ENCODE data around the gene TOP3A. TPM values are rescaled to one million over a fixed set of nuclear protein-coding genes. Genes with fewer than 3 reads are reported as not detected.

TOP3A gene
- total RNA-seq, 1 experiment from 2014 or later: 48.8 TPM

- no peak for TF ChIP-seq EZH2 (IDR thresholded peaks at IDR 0.05)
- TF ChIP-seq, protein P1, sequence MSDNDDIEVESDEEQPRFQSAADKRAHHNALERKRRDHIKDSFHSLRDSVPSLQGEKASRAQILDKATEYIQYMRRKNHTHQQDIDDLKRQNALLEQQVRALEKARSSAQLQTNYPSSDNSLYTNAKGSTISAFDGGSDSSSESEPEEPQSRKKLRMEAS (IDR thresholded peaks at IDR 0.05): no peak
Observed at GRCh38 chr17:18318771-18319450, 4.1 kb upstream of the TOP3A start (continued).

- no peak for TF ChIP-seq TCF7L2 (IDR thresholded peaks at IDR 0.05; ENCODE audit: borderline replicate concordance, extremely low read depth, insufficient read depth, insufficient read length)
- Histone ChIP-seq H3K79me2 (ENCODE audit: insufficient read depth, low read length) (peaks cover 52% of the 10 kb centered on the region), H3K4me1 (ENCODE audit: control insufficient read depth in 1 of 2, insufficient read depth in 2 of 2, low read length in 2 of 2) (peaks cover 10 to 19% of the 10 kb centered on the region in 2 experiments), H3K4me3 (replicated peaks in 1 of 2; ENCODE audit: low read depth in 1 of 2, low read length in 2 of 2) (no peak overlapping the region), H3K9me2 (ENCODE audit: insufficient read depth) (no peaks in the 10 kb centered on the region), H3K27me3 (ENCODE audit: insufficient read depth, low read length) (no peaks in the 10 kb centered on the region), H3K36me3 (ENCODE audit: control insufficient read depth in 1 of 2, insufficient read depth in 2 of 2, low read length in 2 of 2) (peaks cover 0 to 1% of the 10 kb centered on the region in 2 experiments; a peak in 1 of 4 replicates), H4K20me1 (ENCODE audit: insufficient read depth) (no peaks in the 10 kb centered on the region), H2AFZ (ENCODE audit: low read depth, low read length, poor library complexity, severe bottlenecking) (no peak overlapping the region), H3K9me3 (ENCODE audit: control insufficient read depth in 1 of 2, insufficient read depth in 1 of 2, low read depth in 1 of 2, low read length in 2 of 2) (no peaks in the 10 kb centered on the region; a peak in 1 of 4 replicates), H3K9ac (ENCODE audit: low read length) (no peak overlapping the region), H3K27ac (ENCODE audit: low read depth, low read length) (no peak overlapping the region), H3K4me2 (ENCODE audit: low read length) (no peak overlapping the region)
- ATAC-seq (no peak), DNase-seq (ENCODE audit: low read depth, low spot score) (no peak)
- BruUV-seq (replicated peaks): no TSS peak
- intact Hi-C loops (cut with micrococcal nuclease): no loop called here
- ChIA-PET RAD21 (ENCODE audit: low non-redundant PET in 1 of 2, low total read pairs in 2 of 2, uncharacterized antibody in 2 of 2, unreplicated experiment in 2 of 2) (no interaction called here), CTCF (no interaction called here), POLR2A (no interaction called here)
Observed at GRCh38 chr17:18318117-18318516, 3.3 kb upstream of the TOP3A start.

DNA sequence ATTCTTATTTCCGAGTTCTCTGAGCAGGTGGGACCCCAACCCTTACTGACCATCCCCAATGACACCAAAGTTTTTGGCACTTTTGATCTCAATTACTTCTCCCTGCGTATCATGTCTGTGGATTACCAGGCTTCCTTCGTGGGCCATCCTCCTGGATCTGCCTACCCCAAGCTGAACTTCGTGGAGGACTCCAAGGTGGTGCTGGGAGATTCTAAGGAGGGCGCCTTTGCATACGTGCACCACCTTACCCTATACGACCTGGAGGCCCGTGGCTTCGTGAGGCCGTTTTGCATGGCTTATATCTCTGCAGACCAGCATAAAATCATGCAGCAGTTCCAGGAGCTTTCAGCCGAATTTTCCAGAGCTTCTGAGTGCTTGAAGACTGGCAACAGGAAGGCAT, 1.2 kb upstream of the TOP3A start:
- RAD21 ChIA-PET (ENCODE audit: low non-redundant PET in 1 of 2, low total read pairs in 2 of 2, uncharacterized antibody in 2 of 2, unreplicated experiment in 2 of 2): no interaction called here
- TF ChIP-seq RAD21 (IDR thresholded peaks at IDR 0.05; ENCODE audit: low read depth) (no peak), CBX3 (IDR thresholded peaks at IDR 0.05; ENCODE audit: low read depth) (no peak), EZH2 (IDR thresholded peaks at IDR 0.05) (no peak), POLR2AphosphoS5 (IDR thresholded peaks at IDR 0.05; ENCODE audit: low read depth, low read length) (no peak), POLR2A (IDR thresholded peaks at IDR 0.05; ENCODE audit: borderline replicate concordance, extremely low read depth, insufficient read depth, insufficient read length) (no peak), ELF1 (IDR thresholded peaks at IDR 0.05; ENCODE audit: borderline replicate concordance, low read depth) (no peak), TCF7L2 (IDR thresholded peaks at IDR 0.05; ENCODE audit: borderline replicate concordance, extremely low read depth, insufficient read depth, insufficient read length) (no peak), ZBTB33 (IDR thresholded peaks at IDR 0.05; ENCODE audit: extremely low read depth, insufficient replicate concordance, low read length) (no peak), ZFX (IDR thresholded peaks at IDR 0.05) (no peak), SIN3A (IDR thresholded peaks at IDR 0.05; ENCODE audit: low read depth) (no peak), ATF3 (IDR thresholded peaks at IDR 0.05) (no peak)
- TF ChIP-seq, protein P1 (IDR thresholded peaks at IDR 0.05): no peak
- TF ChIP-seq, protein P2, sequence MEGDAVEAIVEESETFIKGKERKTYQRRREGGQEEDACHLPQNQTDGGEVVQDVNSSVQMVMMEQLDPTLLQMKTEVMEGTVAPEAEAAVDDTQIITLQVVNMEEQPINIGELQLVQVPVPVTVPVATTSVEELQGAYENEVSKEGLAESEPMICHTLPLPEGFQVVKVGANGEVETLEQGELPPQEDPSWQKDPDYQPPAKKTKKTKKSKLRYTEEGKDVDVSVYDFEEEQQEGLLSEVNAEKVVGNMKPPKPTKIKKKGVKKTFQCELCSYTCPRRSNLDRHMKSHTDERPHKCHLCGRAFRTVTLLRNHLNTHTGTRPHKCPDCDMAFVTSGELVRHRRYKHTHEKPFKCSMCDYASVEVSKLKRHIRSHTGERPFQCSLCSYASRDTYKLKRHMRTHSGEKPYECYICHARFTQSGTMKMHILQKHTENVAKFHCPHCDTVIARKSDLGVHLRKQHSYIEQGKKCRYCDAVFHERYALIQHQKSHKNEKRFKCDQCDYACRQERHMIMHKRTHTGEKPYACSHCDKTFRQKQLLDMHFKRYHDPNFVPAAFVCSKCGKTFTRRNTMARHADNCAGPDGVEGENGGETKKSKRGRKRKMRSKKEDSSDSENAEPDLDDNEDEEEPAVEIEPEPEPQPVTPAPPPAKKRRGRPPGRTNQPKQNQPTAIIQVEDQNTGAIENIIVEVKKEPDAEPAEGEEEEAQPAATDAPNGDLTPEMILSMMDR (IDR thresholded peaks at IDR 0.05 in 2 of 3, conservative IDR thresholded peaks at IDR 0.05 in 1 of 3; ENCODE audit: borderline replicate concordance in 1 of 3, insufficient read depth in 1 of 3, low read depth in 2 of 3, low read length in 2 of 3): no peak

More for the DNA sequence above, 1.2 kb upstream of the TOP3A start:
- ATAC-seq: no peak
- peak overlapping the region; percentile 87 for H3K9ac ChIP-seq (ENCODE audit: low read length)
- no peaks in the 10 kb centered on the region for H3K27me3 ChIP-seq (ENCODE audit: insufficient read depth, low read length)
- H3K4me3 ChIP-seq (replicated peaks in 1 of 2; ENCODE audit: low read depth in 1 of 2, low read length in 2 of 2): peak overlapping the region; percentile 93
- intact Hi-C loops (cut with micrococcal nuclease): no loop called here
- ChIA-PET CTCF (no interaction called here), POLR2A (no interaction called here)
- DNase-seq (ENCODE audit: low read depth, low spot score): no peak
- no peak overlapping the region for H2AFZ ChIP-seq (ENCODE audit: low read depth, low read length, poor library complexity, severe bottlenecking)
- peaks cover 72% of the 10 kb centered on the region for H3K79me2 ChIP-seq (ENCODE audit: insufficient read depth, low read length)
- H4K20me1 ChIP-seq (ENCODE audit: insufficient read depth): no peaks in the 10 kb centered on the region
- H3K9me2 ChIP-seq (ENCODE audit: insufficient read depth): no peaks in the 10 kb centered on the region
- H3K9me3 ChIP-seq (ENCODE audit: control insufficient read depth in 1 of 2, insufficient read depth in 1 of 2, low read depth in 1 of 2, low read length in 2 of 2): no peaks in the 10 kb centered on the region; a peak in 1 of 4 replicates
- H3K27ac ChIP-seq (ENCODE audit: low read depth, low read length): no peak overlapping the region
- peaks cover 3 to 19% of the 10 kb centered on the region in 2 experiments; a peak in 2 of 4 replicates for H3K36me3 ChIP-seq (ENCODE audit: control insufficient read depth in 1 of 2, insufficient read depth in 2 of 2, low read length in 2 of 2)
- H3K4me2 ChIP-seq (ENCODE audit: low read length): peak overlapping the region; percentile 75
- no TSS peak for BruUV-seq (replicated peaks)
- peaks cover 10 to 19% of the 10 kb centered on the region in 2 experiments for H3K4me1 ChIP-seq (ENCODE audit: control insufficient read depth in 1 of 2, insufficient read depth in 2 of 2, low read length in 2 of 2)
